Adrenal gland (tissue), 12 donors: ENCODE results near the gene IGF2BP2. TPM values are rescaled to one million over a fixed set of nuclear protein-coding genes. Genes with fewer than 3 reads are reported as not detected.
"Not testable (repeated sequence)": the region's sequence is repeated elsewhere in the genome, so short reads cannot be mapped to it uniquely, and the experiment has no call there.

Source experiments
- DNase-seq, 7 donors: peaks; one replicate each; pipeline ENCODE4 v3.0.0-alpha.2; 2019 to 2020
- H3K27ac ChIP-seq, 5 donors: fragments of 200-600 bp; sonication (generic) in 4 of 5; 1 replicate in 3 of 5; 2 replicates in 2 of 5; pipeline versions ENCODE4 v1.5.1 to v1.8.0; 2016 to 2020; ENCODE audit warnings: mild to moderate bottlenecking in 1 of 5
- H3K27me3 ChIP-seq: fragments of 200-600 bp; 2 replicates; pipeline ENCODE4 v1.8.0; 2021
- H3K36me3 ChIP-seq, 2 donors: fragments of 200-600 bp; replicated peaks in 1 of 2; 1 replicate in 1 of 2; 2 replicates in 1 of 2; pipeline versions ENCODE4 v1.5.1 to v1.8.0; 2018 to 2022
- H3K4me1 ChIP-seq, 2 donors: fragments of 200-600 bp; replicated peaks in 1 of 2; 1 replicate in 1 of 2; 2 replicates in 1 of 2; pipeline versions ENCODE4 v1.5.1 to v1.8.0; 2018 to 2021
- H3K4me3 ChIP-seq, 4 donors: fragments of 200-600 bp; sonication (generic) in 3 of 4; one replicate each; pipeline ENCODE4 v1.5.1; 2016 to 2018
- H3K9me3 ChIP-seq, 3 donors: fragments of 200-600 bp; sonication (generic) in 1 of 3; replicated peaks in 1 of 3; 1 replicate in 2 of 3; 2 replicates in 1 of 3; pipeline versions ENCODE4 v1.5.1 to v1.8.0; 2016 to 2021
- POLR2A ChIP-seq, 2 donors: fragments of 450-650 bp; IDR thresholded peaks; one replicate each; pipeline ENCODE4 v1.6.1; 2017; ENCODE audit warnings: antibody characterized with exemption in 2 of 2, mild to moderate bottlenecking in 2 of 2, moderate library complexity in 1 of 2
- WGBS, 4 donors: extraction: QIAGEN DNeasy Blood & Tissue Kit in 2 of 4; methylation state at CpG; one replicate each; pipeline versions ENCODE4 v1.1.5 to v1.1.7; 2013 to 2017; 5-methylcytosine and 5-hydroxymethylcytosine counted together
- intact Hi-C, 2 donors: fragments of 100-400 bp; cut with DNase I; formaldehyde crosslinking; loops; one replicate each; pipeline versions ENCODE4 v1.14.1 to v1.15.0; 2022 to 2023
- polyA plus RNA-seq, 3 donors: library from polyadenylated mRNA; stranded (reverse); fragments of 200-250 nt in 2 of 3; fragments of 350-450 nt in 1 of 3; fragmentation: Illumina TruSeq in 1 of 3; extraction: RNeasy Lipid Tissue Mini Kit (QIAGEN cat#74804) in 1 of 3; gene quantifications; one replicate each; pipeline ENCODE4 v1.2.3, GENCODE V29; 2013 to 2014
- total RNA-seq, 9 donors: library from RNA; depleted of rRNA in 4 of 9; stranded (reverse); fragments of >200 nt in 4 of 9; fragments of 120-200 nt in 1 of 9; fragmentation: NEBNext Ultra II Directional in 1 of 9; extraction: Animal tissue kit (Norgen Biotek cat#: 25700) in 1 of 9; gene quantifications; one replicate each; pipeline versions ENCODE4 v1.1.0 to v1.2.4, GENCODE V29; 2013 to 2023
- TF ChIP-seq, protein P1 (sequence below), 6 experiments: fragments of 450-650 bp in 4 of 6; fragments of 200-600 bp in 2 of 6; sonication (generic) in 1 of 6; IDR thresholded peaks; 1 replicate in 5 of 6; 2 replicates in 1 of 6; pipeline versions ENCODE4 v1.5.1 to v1.8.0; 2016 to 2021; ENCODE audit warnings: antibody characterized with exemption in 6 of 6, mild to moderate bottlenecking in 2 of 6, moderate library complexity in 1 of 6
- donor health status: healthy with polysubstance abuse.
- donor health status: Bipolar disorder and iron deficiency.
- donor health status: DM: yes; HTN: yes; CAD: no.
- donor health status: DM: no; HTN: no; CAD: no.
- donor health status: DM: no; HTN: no; CAD: no.
- donor health status: DM: yes; HTN: yes; CAD: no.

The IGF2BP2 gene
- total and polyA plus RNA-seq, 12 donors = 7.0 to 75.9 (median 17.9) TPM

DNA sequence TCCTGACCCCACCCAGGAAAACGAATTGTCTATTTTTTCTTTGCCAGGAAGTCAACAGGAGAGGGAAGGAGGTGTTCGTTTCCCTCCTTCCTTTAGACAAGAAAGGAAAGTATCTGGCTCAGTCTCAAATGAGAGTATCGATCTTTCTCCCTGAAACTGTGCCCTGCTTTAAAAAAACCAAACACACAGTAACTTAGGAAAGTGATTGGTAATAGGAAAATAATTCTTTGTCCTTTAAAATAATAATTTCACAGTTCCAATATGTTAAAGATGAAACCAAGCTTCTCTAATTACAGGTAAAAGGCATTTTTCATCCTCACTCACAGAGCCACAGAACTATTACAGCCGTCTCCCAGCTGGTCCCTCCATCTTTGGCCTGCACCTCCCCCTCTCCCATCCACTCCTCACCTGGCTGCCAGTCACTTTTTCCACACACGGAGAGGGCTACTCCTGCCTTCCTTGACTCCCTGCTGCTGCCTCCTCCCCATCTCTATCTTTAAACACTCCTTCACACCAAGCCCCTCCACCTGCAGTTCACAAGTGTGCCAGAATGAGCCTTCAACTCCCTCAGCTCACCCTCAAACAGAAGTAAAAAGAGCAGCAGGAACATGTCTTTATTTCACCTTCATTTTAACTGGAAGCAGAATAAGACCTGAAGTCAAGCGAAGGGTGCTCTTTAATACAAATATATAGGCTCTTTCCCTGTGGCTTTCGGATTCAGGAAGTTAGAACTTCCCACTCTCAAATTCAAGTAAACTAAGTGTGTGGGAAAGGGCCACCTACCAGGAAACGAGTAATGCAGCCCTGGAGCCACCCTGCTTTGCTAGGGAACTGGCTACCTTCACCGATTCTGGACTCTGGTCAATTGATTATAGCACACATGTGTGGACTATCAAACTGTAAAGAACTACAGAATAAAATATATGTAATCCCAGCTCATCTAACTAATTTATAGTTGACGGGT lies 122.3 kb downstream of the IGF2BP2 start:
- Histone ChIP-seq H3K4me1 (peaks cover 5 to 23% of the 10 kb centered on the region in 2 donors), H3K36me3 (no peaks in the 10 kb centered on the region), H3K9me3 (no peaks in the 10 kb centered on the region), H3K27me3 (no peaks in the 10 kb centered on the region), H3K4me3 (peak overlapping the region in 1 of 4 donors; percentile 28), H3K27ac (peak overlapping the region in 2 of 5 donors; percentile 28 to 62)
- 47 to 54% (median 54%) methylated on average over 10 of the region's 10 CpGs for WGBS, 4 donors
- TF ChIP-seq, protein P1, sequence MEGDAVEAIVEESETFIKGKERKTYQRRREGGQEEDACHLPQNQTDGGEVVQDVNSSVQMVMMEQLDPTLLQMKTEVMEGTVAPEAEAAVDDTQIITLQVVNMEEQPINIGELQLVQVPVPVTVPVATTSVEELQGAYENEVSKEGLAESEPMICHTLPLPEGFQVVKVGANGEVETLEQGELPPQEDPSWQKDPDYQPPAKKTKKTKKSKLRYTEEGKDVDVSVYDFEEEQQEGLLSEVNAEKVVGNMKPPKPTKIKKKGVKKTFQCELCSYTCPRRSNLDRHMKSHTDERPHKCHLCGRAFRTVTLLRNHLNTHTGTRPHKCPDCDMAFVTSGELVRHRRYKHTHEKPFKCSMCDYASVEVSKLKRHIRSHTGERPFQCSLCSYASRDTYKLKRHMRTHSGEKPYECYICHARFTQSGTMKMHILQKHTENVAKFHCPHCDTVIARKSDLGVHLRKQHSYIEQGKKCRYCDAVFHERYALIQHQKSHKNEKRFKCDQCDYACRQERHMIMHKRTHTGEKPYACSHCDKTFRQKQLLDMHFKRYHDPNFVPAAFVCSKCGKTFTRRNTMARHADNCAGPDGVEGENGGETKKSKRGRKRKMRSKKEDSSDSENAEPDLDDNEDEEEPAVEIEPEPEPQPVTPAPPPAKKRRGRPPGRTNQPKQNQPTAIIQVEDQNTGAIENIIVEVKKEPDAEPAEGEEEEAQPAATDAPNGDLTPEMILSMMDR (IDR thresholded peaks at IDR 0.05) = no peak
- no peak for TF ChIP-seq POLR2A (IDR thresholded peaks at IDR 0.05)
- intact Hi-C loops = no loop called here
- no peak for DNase-seq

DNA sequence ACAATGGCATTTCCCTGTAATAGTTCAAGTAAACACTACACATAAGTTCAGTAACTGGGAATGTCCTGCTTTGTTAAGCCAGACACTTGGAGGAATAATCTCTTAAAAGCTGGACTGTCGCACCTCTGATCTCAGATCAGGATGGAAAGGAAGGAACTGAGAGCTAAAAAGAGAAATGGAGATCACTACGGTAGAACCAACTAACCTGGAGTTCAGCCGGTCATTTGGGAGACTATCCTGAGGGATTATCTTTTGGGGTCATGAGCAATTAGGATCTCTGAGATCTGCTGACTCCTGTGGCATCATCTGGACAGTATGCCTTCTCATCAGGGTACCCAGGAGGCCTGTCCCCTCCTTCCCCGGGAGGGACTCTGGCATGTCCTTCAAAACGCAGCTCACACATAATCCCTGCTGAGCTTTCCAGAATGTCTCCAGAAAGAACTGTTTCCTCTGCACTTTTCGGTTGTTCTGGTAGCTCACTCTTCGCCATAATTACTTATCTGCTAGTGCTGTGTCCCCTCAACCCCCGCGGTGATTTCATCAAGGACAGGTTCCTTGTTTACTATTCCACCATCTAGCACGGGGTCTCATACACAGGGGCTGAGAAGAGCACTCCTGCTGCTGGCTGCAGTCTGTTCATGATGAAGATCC lies 123.1 kb downstream of the IGF2BP2 start:
- no peaks in the 10 kb centered on the region for H3K36me3 ChIP-seq
- peaks cover 5 to 23% of the 10 kb centered on the region in 2 donors for H3K4me1 ChIP-seq
- no peak for DNase-seq
- intact Hi-C loops = no loop called here
- TF ChIP-seq POLR2A (IDR thresholded peaks at IDR 0.05) = no peak
- TF ChIP-seq, protein P1 (IDR thresholded peaks at IDR 0.05) = no peak
- no peaks in the 10 kb centered on the region for H3K27me3 ChIP-seq
- no peaks in the 10 kb centered on the region for H3K9me3 ChIP-seq
- 33 to 43% (median 40%) methylated on average over 9 to 10 of the region's 10 CpGs for WGBS, 4 donors
- peak overlapping the region in 1 of 4 donors; percentile 28 for H3K4me3 ChIP-seq
- H3K27ac ChIP-seq = peak overlapping the region in 2 of 5 donors; percentile 28 to 62

DNA sequence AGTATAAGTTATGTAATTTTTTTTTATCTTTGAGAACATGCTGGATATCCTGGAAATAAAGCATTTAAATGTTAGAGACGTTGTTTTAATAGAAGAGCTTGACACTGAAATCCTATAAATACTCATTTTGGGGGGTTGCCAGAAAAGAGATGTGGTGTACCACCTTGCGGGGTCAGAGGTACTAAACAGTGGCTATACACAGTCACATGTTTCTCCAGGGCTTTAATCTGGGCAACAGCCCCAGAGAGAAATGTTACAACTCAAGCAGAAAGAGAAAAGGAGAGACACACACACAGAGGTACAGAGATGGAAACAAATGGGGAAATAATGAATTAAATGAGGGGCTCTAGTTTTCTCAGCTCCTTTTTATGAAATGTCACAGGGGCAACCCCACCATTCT lies 124.9 kb downstream of the IGF2BP2 start:
- peaks cover 8 to 29% of the 10 kb centered on the region in 2 donors for H3K4me1 ChIP-seq
- no peak for DNase-seq
- H3K4me3 ChIP-seq = no peak overlapping the region
- H3K27me3 ChIP-seq = no peaks in the 10 kb centered on the region
- WGBS, 4 donors = 60 to 67% (median 65%) methylated on average over 2 of the region's 2 CpGs
- intact Hi-C loops = no loop called here
- H3K27ac ChIP-seq = no peak overlapping the region
- no peaks in the 10 kb centered on the region for H3K9me3 ChIP-seq
- TF ChIP-seq POLR2A (IDR thresholded peaks at IDR 0.05) = no peak
- TF ChIP-seq, protein P1 (IDR thresholded peaks at IDR 0.05) = no peak
- H3K36me3 ChIP-seq = no peaks in the 10 kb centered on the region

DNA sequence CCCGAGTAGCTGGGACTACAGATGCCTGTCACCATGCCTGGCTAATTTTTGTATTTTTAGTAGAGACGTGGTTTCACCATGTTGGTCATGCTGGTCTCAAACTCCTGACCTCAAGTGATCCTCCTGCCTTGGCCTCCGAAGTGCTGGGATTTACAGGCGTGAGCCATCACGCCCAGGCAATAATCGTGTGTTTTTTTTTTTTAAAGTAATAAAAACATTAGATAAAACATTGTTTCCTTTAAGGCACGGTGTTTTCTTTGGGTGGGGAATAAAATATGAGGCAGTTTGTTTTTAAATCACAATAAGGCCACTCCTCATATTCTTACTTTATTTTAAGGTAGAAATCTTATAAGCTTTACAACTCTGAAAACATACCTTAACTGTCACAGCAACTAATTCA lies 127.6 kb downstream of the IGF2BP2 start:
- DNase-seq, H3K27me3 ChIP-seq, H3K36me3 ChIP-seq, H3K4me3 ChIP-seq, intact Hi-C loops, H3K9me3 ChIP-seq, H3K27ac ChIP-seq: not testable (repeated sequence)
- WGBS, 4 donors = 86 to 90% (median 88%) methylated on average over 7 of the region's 7 CpGs
- peaks cover 11 to 30% of the 10 kb centered on the region in 2 donors for H3K4me1 ChIP-seq
